ENCODE data around the gene ARHGAP26. TPM values are rescaled to one million over a fixed set of nuclear protein-coding genes. Genes with fewer than 3 reads are reported as not detected.

ARHGAP26 gene
- total and polyA plus RNA-seq, 2 experiments from 2014 or later = 9.5 to 16.8 TPM

DNA sequence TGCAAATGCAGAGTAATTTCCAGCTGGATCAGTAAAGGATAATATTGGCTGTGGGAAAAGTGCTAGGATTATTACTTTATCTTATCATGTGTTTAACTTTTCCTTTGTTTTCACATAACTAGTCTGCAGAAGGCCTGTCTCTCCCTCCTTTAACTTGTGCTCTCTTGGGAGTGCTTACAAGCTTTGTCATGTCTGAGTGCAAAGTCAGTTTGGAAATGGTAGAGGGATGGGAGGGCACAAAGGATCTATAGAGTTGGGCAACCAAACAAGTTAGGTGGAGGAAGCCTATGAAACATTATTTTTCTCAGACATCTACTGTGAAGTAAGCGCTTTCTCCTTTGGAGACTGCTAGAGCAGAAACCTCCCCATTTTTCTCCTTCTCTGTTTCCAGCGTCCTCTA, 308.8 kb downstream of the ARHGAP26 start (continued):
- TF ChIP-seq, protein P1, sequence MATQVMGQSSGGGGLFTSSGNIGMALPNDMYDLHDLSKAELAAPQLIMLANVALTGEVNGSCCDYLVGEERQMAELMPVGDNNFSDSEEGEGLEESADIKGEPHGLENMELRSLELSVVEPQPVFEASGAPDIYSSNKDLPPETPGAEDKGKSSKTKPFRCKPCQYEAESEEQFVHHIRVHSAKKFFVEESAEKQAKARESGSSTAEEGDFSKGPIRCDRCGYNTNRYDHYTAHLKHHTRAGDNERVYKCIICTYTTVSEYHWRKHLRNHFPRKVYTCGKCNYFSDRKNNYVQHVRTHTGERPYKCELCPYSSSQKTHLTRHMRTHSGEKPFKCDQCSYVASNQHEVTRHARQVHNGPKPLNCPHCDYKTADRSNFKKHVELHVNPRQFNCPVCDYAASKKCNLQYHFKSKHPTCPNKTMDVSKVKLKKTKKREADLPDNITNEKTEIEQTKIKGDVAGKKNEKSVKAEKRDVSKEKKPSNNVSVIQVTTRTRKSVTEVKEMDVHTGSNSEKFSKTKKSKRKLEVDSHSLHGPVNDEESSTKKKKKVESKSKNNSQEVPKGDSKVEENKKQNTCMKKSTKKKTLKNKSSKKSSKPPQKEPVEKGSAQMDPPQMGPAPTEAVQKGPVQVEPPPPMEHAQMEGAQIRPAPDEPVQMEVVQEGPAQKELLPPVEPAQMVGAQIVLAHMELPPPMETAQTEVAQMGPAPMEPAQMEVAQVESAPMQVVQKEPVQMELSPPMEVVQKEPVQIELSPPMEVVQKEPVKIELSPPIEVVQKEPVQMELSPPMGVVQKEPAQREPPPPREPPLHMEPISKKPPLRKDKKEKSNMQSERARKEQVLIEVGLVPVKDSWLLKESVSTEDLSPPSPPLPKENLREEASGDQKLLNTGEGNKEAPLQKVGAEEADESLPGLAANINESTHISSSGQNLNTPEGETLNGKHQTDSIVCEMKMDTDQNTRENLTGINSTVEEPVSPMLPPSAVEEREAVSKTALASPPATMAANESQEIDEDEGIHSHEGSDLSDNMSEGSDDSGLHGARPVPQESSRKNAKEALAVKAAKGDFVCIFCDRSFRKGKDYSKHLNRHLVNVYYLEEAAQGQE (IDR thresholded peaks at IDR 0.05; ENCODE audit: unreplicated experiment) = no peak
- TF ChIP-seq ZNF114 (CRISPR knock-in tag; IDR thresholded peaks at IDR 0.05) (no peak), ZNF331 (CRISPR knock-in tag; IDR thresholded peaks at IDR 0.05; ENCODE audit: low read depth) (no peak)

DNA sequence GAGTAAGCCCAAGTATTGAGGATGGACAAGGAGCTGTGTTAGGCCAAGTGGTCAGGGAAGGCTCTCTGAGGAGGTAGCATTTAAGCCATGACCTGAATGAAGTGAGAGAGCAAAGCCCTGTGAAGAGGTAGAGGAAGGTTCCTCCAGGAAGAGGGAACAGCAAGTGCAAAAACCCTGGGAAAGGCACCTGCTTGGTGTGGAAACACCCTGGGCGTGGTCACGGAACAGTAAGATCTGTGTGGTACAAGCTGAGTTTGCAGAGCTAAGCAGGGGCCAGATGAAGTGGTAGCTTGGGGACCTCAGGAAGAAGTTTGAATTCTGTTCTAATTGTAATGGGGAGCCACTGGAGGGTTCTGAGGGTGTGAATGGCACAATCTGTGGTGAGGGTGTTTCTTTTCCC, 310.2 kb downstream of the ARHGAP26 start:
- Histone ChIP-seq H3K4me3 (no peak overlapping the region), H3K4me1 (ENCODE audit: insufficient read depth) (peaks cover 7% of the 10 kb centered on the region), H4K20me1 (replicated peaks; ENCODE audit: insufficient read depth) (no peaks in the 10 kb centered on the region), H3K79me2 (replicated peaks; ENCODE audit: insufficient read depth) (no peaks in the 10 kb centered on the region), H3F3A (replicated peaks; ENCODE audit: low read depth) (no peaks in the 10 kb centered on the region), H3K9me2 (ENCODE audit: insufficient read depth) (no peaks in the 10 kb centered on the region), H3K36me3 (ENCODE audit: insufficient read depth) (no peaks in the 10 kb centered on the region), H3K27me3 (ENCODE audit: insufficient read depth) (no peaks in the 10 kb centered on the region), H2AFZ (no peak overlapping the region), H3K27ac (ENCODE audit: low read depth) (no peak overlapping the region), H3K4me2 (no peak overlapping the region)
- ATAC-seq (no peak), DNase-seq (ENCODE audit: low spot score) (no peak)
- H3K4me3 Mint-ChIP-seq = no peak overlapping the region
- H3K27ac Mint-ChIP-seq = no peak overlapping the region
- peaks cover 3% of the 10 kb centered on the region for H3K27me3 Mint-ChIP-seq (ENCODE audit: insufficient read depth, low read depth, poor library complexity)
- H3K9me3 Mint-ChIP-seq = no peaks in the 10 kb centered on the region
- H3K36me3 Mint-ChIP-seq (ENCODE audit: low read depth) = no peaks in the 10 kb centered on the region
- H3K4me1 Mint-ChIP-seq = peaks cover 14% of the 10 kb centered on the region
- TF ChIP-seq, protein P2, sequence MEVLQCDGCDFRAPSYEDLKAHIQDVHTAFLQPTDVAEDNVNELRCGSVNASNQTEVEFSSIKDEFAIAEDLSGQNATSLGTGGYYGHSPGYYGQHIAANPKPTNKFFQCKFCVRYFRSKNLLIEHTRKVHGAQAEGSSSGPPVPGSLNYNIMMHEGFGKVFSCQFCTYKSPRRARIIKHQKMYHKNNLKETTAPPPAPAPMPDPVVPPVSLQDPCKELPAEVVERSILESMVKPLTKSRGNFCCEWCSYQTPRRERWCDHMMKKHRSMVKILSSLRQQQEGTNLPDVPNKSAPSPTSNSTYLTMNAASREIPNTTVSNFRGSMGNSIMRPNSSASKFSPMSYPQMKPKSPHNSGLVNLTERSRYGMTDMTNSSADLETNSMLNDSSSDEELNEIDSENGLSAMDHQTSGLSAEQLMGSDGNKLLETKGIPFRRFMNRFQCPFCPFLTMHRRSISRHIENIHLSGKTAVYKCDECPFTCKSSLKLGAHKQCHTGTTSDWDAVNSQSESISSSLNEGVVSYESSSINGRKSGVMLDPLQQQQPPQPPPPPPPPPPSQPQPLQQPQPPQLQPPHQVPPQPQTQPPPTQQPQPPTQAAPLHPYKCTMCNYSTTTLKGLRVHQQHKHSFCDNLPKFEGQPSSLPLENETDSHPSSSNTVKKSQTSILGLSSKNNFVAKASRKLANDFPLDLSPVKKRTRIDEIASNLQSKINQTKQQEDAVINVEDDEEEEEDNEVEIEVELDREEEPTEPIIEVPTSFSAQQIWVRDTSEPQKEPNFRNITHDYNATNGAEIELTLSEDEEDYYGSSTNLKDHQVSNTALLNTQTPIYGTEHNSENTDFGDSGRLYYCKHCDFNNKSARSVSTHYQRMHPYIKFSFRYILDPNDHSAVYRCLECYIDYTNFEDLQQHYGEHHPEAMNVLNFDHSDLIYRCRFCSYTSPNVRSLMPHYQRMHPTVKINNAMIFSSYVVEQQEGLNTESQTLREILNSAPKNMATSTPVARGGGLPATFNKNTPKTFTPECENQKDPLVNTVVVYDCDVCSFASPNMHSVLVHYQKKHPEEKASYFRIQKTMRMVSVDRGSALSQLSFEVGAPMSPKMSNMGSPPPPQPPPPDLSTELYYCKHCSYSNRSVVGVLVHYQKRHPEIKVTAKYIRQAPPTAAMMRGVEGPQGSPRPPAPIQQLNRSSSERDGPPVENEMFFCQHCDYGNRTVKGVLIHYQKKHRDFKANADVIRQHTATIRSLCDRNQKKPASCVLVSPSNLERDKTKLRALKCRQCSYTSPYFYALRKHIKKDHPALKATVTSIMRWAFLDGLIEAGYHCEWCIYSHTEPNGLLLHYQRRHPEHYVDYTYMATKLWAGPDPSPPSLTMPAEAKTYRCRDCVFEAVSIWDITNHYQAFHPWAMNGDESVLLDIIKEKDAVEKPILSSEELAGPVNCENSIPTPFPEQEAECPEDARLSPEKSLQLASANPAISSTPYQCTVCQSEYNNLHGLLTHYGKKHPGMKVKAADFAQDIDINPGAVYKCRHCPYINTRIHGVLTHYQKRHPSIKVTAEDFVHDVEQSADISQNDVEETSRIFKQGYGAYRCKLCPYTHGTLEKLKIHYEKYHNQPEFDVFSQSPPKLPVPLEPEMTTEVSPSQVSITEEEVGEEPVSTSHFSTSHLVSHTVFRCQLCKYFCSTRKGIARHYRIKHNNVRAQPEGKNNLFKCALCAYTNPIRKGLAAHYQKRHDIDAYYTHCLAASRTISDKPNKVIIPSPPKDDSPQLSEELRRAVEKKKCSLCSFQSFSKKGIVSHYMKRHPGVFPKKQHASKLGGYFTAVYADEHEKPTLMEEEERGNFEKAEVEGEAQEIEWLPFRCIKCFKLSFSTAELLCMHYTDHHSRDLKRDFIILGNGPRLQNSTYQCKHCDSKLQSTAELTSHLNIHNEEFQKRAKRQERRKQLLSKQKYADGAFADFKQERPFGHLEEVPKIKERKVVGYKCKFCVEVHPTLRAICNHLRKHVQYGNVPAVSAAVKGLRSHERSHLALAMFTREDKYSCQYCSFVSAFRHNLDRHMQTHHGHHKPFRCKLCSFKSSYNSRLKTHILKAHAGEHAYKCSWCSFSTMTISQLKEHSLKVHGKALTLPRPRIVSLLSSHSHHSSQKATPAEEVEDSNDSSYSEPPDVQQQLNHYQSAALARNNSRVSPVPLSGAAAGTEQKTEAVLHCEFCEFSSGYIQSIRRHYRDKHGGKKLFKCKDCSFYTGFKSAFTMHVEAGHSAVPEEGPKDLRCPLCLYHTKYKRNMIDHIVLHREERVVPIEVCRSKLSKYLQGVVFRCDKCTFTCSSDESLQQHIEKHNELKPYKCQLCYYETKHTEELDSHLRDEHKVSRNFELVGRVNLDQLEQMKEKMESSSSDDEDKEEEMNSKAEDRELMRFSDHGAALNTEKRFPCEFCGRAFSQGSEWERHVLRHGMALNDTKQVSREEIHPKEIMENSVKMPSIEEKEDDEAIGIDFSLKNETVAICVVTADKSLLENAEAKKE (CRISPR knock-in tag; IDR thresholded peaks at IDR 0.05) = no peak
- TF ChIP-seq, protein P3, sequence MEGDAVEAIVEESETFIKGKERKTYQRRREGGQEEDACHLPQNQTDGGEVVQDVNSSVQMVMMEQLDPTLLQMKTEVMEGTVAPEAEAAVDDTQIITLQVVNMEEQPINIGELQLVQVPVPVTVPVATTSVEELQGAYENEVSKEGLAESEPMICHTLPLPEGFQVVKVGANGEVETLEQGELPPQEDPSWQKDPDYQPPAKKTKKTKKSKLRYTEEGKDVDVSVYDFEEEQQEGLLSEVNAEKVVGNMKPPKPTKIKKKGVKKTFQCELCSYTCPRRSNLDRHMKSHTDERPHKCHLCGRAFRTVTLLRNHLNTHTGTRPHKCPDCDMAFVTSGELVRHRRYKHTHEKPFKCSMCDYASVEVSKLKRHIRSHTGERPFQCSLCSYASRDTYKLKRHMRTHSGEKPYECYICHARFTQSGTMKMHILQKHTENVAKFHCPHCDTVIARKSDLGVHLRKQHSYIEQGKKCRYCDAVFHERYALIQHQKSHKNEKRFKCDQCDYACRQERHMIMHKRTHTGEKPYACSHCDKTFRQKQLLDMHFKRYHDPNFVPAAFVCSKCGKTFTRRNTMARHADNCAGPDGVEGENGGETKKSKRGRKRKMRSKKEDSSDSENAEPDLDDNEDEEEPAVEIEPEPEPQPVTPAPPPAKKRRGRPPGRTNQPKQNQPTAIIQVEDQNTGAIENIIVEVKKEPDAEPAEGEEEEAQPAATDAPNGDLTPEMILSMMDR (conservative IDR thresholded peaks at IDR 0.05; ENCODE audit: low read depth in 2 of 2) = no peak
- TF ChIP-seq CREB1 (CRISPR knock-in tag; IDR thresholded peaks at IDR 0.05; ENCODE audit: low read depth) (no peak), ZNF331 (CRISPR knock-in tag; IDR thresholded peaks at IDR 0.05; ENCODE audit: low read depth) (no peak), NANOG (IDR thresholded peaks at IDR 0.05; ENCODE audit: borderline replicate concordance) (no peak), EZH2phosphoT487 (IDR thresholded peaks at IDR 0.05; ENCODE audit: unreplicated experiment) (no peak), EZH2 (IDR thresholded peaks at IDR 0.05; ENCODE audit: low read depth, unreplicated experiment) (no peak), ZNF114 (CRISPR knock-in tag; IDR thresholded peaks at IDR 0.05) (no peak), STAT1 (IDR thresholded peaks at IDR 0.05; ENCODE audit: unreplicated experiment) (no peak), POLR2AphosphoS5 (IDR thresholded peaks at IDR 0.05; ENCODE audit: low read depth) (no peak), JUNB (IDR thresholded peaks at IDR 0.05; ENCODE audit: unreplicated experiment) (no peak)
- TF ChIP-seq, protein P4, sequence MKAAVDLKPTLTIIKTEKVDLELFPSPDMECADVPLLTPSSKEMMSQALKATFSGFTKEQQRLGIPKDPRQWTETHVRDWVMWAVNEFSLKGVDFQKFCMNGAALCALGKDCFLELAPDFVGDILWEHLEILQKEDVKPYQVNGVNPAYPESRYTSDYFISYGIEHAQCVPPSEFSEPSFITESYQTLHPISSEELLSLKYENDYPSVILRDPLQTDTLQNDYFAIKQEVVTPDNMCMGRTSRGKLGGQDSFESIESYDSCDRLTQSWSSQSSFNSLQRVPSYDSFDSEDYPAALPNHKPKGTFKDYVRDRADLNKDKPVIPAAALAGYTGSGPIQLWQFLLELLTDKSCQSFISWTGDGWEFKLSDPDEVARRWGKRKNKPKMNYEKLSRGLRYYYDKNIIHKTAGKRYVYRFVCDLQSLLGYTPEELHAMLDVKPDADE (IDR thresholded peaks at IDR 0.05) = no peak

All from GM23338 (cell line).